ENCODE results near the gene FGGY. TPM values are rescaled to one million over a fixed set of nuclear protein-coding genes. Genes with fewer than 3 reads are reported as not detected.

Gene FGGY
- total RNA-seq, 1 experiment from 2014 or later, result 14.6 TPM

DNA sequence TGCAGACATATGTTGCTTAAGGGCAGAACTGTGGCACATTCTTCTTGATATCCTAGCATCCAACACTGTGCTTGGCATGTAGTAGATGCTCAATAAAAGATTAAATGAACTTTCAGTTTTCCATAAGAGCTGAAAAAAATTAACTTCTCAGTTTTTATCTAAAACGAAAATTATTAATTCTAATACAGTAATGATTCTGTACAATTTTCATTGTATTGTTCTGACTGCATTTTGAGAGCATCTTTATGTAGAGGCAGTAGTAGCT is 46.6 kb downstream of the FGGY start:
- H3K4me1 ChIP-seq (ENCODE audit: insufficient read depth, low read length), result no peaks in the 10 kb centered on the region
- WGBS (ENCODE audit: extremely low coverage, insufficient read length, low lambda C conversion rate), result no CpG with 5 or more reads among the region's 1 CpG
- no peak overlapping the region for H2BK15ac ChIP-seq (ENCODE audit: low read depth, low read length)
- no peak overlapping the region for H3K4ac ChIP-seq (ENCODE audit: low read depth, low read length)
- Mint-ChIP-seq H3K4me3 (no peak overlapping the region), H3K27ac (no peak overlapping the region), H3K36me3 (ENCODE audit: insufficient read depth in 1 of 3, low read depth in 3 of 3) (no peaks in the 10 kb centered on the region; a peak in 2 of 7 replicates), H3K27me3 (ENCODE audit: low read depth) (no peaks in the 10 kb centered on the region), H3K4me1 (0 out of 4 replicates have a peak, but pooled peaks cover 0 to 2% of the 10 kb centered on the region in 2 experiments), H3K9me3 (no peaks in the 10 kb centered on the region)
- H3K14ac ChIP-seq (ENCODE audit: insufficient read depth, low read length), result no peak overlapping the region
- H3K79me1 ChIP-seq (ENCODE audit: insufficient read depth, low read depth, low read length, poor library complexity, severe bottlenecking), result no peaks in the 10 kb centered on the region
- H4K20me1 ChIP-seq (ENCODE audit: control insufficient read depth, insufficient read depth, insufficient read length), result no peaks in the 10 kb centered on the region
- no peak overlapping the region for H2AK5ac ChIP-seq (ENCODE audit: insufficient read length, low read length)
- no peak overlapping the region for H2BK5ac ChIP-seq (ENCODE audit: insufficient read length, low read length)
- H2AFZ ChIP-seq (ENCODE audit: low read length), result no peak overlapping the region
- H3K79me2 ChIP-seq (ENCODE audit: insufficient read depth, low read length), result no peaks in the 10 kb centered on the region
- H3T11ph ChIP-seq (ENCODE audit: low read length), result no peak overlapping the region
- no peak overlapping the region for H4K5ac ChIP-seq (ENCODE audit: insufficient read length, low read depth, low read length)
- no peaks in the 10 kb centered on the region for H3K23me2 ChIP-seq (ENCODE audit: insufficient read length, low read depth, low read length, poor library complexity, severe bottlenecking)
- no peak overlapping the region for H2BK20ac ChIP-seq (ENCODE audit: low read depth, low read length, poor library complexity, severe bottlenecking)
- no peak overlapping the region for H3K56ac ChIP-seq (ENCODE audit: insufficient read length, low read depth, low read length)
- H3K27ac ChIP-seq (ENCODE audit: insufficient read length, low read depth, low read length), result no peak overlapping the region
- H4K8ac ChIP-seq (replicated peaks; ENCODE audit: insufficient read length, low read depth, low read length), result no peak overlapping the region
- H3K4me2 ChIP-seq (ENCODE audit: insufficient read depth, insufficient read length, low read length), result no peak overlapping the region
- no peaks in the 10 kb centered on the region for H3K9me3 ChIP-seq (ENCODE audit: control insufficient read depth, low read depth, low read length)
- DNase-seq, result no peak
- no peak overlapping the region for H3K9ac ChIP-seq (ENCODE audit: extremely low read depth, insufficient read length, low read length)
- H3K27me3 ChIP-seq (ENCODE audit: insufficient read depth, low read length), result no peaks in the 10 kb centered on the region
- H4K91ac ChIP-seq (ENCODE audit: insufficient read length, low read depth, low read length), result no peak overlapping the region
- H3K18ac ChIP-seq (ENCODE audit: insufficient read length, low read depth, low read length), result no peak overlapping the region
- no peak overlapping the region for H3K23ac ChIP-seq (ENCODE audit: insufficient read length, low read depth, low read length)
- TF ChIP-seq, protein P1, sequence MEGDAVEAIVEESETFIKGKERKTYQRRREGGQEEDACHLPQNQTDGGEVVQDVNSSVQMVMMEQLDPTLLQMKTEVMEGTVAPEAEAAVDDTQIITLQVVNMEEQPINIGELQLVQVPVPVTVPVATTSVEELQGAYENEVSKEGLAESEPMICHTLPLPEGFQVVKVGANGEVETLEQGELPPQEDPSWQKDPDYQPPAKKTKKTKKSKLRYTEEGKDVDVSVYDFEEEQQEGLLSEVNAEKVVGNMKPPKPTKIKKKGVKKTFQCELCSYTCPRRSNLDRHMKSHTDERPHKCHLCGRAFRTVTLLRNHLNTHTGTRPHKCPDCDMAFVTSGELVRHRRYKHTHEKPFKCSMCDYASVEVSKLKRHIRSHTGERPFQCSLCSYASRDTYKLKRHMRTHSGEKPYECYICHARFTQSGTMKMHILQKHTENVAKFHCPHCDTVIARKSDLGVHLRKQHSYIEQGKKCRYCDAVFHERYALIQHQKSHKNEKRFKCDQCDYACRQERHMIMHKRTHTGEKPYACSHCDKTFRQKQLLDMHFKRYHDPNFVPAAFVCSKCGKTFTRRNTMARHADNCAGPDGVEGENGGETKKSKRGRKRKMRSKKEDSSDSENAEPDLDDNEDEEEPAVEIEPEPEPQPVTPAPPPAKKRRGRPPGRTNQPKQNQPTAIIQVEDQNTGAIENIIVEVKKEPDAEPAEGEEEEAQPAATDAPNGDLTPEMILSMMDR (conservative IDR thresholded peaks at IDR 0.05), result no peak
- H2BK120ac ChIP-seq (ENCODE audit: low read depth, low read length, poor library complexity, severe bottlenecking), result no peak overlapping the region
- H2BK12ac ChIP-seq (ENCODE audit: insufficient read length, low read depth, low read length), result no peak overlapping the region
